Measurements from ENCODE around the gene RPRD1B.
"Not testable (repeated sequence)": the region's sequence is repeated elsewhere in the genome, so short reads cannot be mapped to it uniquely, and the experiment has no call there.

The RPRD1B gene

GRCh38 chr20:38073307-38074071, 39.9 kb downstream of the RPRD1B start:
- peak in 1 of 3 donors; percentile 26 for DNase-seq (ENCODE audit: low read depth in 3 of 3)

GRCh38 chr20:38075161-38075998, 41.8 kb downstream of the RPRD1B start:
- DNase-seq (ENCODE audit: low read depth in 3 of 3): no peak

DNA sequence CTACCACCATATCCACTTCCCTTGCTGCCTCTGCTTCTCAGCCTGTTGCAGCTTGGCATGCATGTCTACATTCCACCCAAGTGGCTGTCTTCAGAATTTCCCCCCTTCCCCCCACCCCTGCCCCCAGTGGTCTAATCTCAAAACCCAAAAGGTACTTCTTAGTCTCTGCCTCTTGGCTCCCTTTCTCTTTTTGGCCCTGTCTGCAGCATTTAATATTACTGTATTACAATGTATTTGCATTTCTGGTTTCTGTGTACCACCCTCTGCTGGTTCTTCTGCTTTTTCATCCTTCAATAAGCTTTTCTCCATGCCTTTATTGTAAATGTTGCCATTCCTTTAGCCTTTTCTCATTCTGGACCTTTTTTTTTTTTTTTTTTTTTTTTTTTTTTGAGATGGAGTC, 43.0 kb downstream of the RPRD1B start:
- DNase-seq (ENCODE audit: low read depth in 3 of 3): no peak

DNA sequence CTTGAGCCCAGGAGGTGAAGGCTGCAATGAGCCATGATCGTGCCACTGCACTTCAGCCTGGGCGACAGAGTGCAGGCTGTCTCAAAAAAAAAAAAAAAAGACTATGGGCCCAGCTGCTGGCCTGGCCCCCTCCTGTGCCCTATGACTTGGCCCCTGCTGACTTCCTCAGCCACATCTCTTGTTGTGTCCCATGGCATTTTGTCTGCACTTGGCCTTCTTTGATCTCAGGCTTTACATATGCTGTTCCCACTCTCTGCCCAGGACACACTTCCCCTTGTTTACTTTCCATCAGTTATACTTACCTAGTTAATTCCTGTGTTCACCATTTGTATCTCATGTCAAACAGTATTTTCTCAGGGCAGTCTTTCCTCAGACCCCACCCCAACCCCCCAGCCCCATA, 44.5 kb downstream of the RPRD1B start:
- no peak for DNase-seq (ENCODE audit: low read depth in 3 of 3)

GRCh38 chr20:38079353-38079752, 45.8 kb downstream of the RPRD1B start:
- DNase-seq (ENCODE audit: low read depth in 3 of 3): no peak

- DNase-seq (ENCODE audit: low read depth in 3 of 3): no peak
Measured at GRCh38 chr20:38081575-38081974, 48.0 kb downstream of the RPRD1B start.

DNA sequence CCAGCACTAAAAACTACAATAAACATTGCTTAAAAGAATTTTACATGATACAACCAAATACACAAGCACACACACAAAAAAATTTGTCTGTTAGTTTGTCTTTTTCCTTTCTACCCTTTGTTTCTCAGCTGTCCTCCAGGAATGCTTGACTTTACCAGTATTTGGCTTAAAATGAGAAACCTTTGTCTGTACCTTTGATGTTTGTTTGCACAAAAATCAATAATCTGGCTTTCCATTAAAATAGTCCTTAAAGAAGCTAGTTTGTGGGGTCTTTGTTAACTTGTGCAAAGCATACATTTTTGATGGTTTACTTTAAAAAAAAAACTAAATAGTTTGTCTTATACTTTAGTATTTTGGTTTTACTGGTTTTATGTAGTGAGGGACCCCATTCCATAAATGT, 49.3 kb downstream of the RPRD1B start:
- no peak for DNase-seq (ENCODE audit: low read depth in 3 of 3)

GRCh38 chr20:38083338-38084048, 49.9 kb downstream of the RPRD1B start:
- no peak for DNase-seq (ENCODE audit: low read depth in 3 of 3)

- DNase-seq (ENCODE audit: low read depth in 3 of 3): no peak
Measured at GRCh38 chr20:38084425-38084951, 50.9 kb downstream of the RPRD1B start.

DNA sequence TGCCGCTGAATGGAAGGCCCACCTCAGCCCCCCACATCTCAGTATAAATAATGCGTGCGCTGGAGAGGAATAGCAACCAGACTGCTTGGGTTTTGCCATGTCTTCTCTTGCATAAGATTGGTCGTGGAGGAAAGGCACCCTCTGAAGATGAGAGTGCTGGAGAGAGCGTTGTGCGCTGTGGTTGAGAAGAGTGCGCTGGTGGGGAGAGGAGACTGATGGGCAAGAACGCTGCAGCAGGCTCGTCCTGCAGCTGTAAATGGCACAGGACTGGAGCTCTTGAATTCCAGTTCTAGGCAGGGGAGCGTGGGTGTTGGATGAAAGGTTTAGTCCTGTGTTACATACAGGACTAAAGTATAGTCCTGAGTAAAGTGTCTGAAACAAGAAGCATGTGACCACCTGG, 51.5 kb downstream of the RPRD1B start:
- no peak for DNase-seq (ENCODE audit: low read depth in 3 of 3)

DNA sequence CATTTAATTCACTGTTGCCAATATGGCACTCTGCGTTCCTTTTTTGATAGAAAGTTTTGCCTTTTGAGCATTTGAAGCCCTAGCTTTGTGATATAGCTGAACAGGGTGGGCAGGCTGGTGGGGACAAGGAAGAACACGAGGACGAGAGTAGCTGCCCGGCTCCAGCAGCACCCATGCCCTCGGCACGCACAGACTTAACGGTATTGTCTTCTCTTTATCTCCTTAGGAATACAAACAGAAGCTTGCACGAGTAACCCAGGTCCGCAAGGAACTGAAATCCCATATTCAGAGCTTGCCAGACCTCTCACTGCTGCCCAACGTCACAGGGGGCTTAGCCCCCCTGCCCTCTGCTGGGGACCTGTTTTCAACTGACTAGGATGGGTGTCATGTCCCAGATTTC, 56.0 kb downstream of the RPRD1B start:
- no peak for DNase-seq (ENCODE audit: low read depth in 3 of 3)

DNA sequence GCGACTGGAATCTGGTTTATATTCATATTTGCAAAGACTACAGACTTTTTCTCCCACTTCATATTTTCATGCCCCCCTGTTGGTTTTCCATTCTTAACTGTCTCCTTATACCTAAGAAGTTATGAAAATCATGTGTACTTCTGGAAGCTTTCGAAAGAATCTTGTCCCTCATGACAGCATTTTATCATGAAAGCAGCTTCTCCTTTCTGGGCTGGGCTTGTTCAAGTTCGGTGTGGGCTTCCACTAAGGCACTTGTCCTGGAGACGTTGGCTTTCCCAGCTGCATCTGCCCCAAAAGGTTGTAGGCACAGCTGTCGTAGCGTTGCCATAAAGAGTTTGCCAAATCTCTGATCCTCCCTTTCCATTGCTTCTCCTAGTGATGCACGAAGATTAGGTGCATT, 56.5 kb downstream of the RPRD1B start:
- DNase-seq (ENCODE audit: low read depth in 3 of 3): no peak

DNA sequence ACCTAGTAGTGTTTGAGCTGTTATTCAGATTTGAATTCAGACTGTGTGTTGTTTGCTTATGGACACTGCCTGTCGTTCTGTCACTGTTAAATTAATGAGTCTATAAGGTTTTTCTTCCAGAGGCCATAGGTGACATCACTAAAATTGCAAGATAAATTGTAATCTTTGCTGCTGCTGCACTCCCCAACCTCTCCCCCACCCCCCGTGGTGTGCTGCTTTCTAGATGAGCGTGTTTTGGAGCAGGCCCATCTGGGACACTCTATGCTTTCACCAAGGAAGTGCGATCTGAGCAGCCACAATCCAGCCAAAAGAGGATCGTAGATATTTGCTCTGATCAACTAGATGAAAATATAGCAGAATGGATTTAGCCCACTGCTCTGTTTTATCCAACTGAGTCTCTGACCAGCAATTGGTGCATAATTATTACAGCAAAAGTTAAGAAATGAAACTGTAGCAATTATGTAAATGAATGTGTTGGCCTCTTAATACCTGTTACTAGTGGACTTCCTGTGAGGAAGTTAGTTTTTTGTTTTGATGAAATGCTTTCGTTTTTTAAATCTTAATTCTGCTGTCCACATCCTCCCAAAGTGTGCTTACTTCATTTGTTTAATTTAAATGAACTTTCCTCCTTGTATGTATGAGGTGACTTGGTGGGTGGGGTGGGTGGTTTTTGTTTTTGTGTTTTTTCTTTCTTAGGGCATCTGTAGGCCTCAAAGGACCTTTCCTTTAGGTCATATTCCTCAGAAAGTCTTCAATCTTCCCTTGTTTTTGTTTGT, 58.1 kb downstream of the RPRD1B start:
- DNase-seq (ENCODE audit: low read depth in 3 of 3): no peak

DNA sequence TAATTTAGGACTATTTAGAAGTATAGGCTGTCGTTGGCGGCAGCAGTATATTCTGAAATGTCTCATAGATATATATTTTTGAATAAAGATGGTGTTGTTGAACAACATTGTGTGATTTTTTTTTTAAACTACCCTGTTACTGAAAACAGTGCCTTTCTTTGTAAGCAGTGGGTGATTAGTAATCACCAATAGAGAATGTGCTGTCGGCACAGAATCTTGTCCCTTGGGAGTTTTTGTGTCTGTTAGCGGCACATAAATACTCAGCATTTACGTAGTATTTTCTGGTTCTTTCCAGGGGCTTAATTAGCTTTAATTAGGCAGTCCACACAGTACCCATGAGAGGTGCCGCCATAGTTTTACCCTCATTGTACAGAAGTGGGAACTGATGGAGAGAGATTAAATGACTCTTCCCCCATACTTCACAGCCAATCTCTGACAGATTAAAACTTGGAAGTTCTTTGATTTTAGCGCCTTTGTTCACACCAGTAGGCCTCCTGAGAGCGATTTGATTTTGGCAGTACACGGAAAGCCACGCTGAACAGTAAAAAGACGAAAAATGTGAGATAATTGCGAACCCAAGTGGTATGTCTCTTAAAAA, 58.8 kb downstream of the RPRD1B start:
- no peak for DNase-seq (ENCODE audit: low read depth in 3 of 3)

GRCh38 chr20:38092915-38093314, 59.4 kb downstream of the RPRD1B start:
- DNase-seq (ENCODE audit: low read depth in 3 of 3): no peak

GRCh38 chr20:38093641-38094077, 60.1 kb downstream of the RPRD1B start:
- DNase-seq (ENCODE audit: low read depth in 3 of 3): no peak

DNA sequence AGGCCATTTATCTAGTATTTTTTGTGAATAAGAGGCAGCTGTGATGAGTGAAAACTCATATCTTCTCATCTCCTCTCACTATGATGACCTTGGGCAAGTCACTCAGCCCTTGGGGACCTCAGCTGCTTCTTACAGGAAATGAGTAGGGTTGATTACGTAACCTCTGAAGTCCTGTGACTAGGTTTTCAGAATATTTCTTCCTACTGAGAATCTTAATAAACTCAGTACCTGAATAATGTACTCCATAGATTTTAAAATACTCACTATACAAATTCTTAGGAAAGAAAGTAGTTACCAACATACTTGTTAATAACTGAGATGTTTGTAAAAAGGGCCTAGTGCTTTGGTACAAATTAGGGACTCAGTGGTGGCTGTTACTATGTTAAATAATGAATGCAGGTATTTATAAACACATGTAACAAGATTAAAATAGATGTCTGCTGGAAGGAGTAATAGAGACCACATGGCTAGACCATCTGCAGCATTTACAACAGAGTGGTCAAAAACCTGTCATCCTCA, 60.9 kb downstream of the RPRD1B start:
- DNase-seq (ENCODE audit: low read depth in 3 of 3): peak in 1 of 3 donors; percentile 17

DNA sequence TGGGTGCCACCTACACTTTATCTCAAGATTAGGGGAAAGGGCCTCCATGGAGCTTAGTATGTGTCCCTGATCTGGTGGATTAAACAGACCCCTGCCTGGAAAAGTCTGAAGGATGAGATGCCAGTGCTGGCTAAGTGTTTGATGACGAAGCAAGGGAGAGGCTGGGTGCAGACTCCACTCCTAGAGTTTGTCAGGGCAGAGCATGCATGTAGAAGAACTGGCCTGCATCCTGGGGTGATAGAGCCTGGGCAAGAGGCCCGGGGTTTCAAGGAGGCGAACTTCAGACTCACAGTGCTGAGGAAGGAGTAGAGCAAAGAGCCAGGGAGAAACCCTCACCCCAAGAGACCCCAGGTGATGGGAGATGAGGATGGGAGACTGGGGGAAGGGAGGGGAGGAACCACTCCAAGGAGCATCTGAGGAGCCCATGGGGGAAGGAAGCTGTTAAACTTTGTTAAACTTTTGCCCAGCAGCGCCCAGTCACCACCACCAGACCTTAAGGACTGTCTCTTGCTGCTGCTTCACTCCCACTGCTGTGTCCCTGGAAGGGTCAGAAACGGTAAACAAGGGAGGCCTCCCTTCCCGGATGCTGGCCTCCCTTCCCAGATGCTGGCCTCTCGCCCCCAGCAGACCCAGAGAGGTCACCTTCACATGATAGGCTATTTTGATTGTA, 61.6 kb downstream of the RPRD1B start:
- DNase-seq (ENCODE audit: low read depth in 3 of 3): no peak

- DNase-seq (ENCODE audit: low read depth in 3 of 3): no peak
Measured at GRCh38 chr20:38098952-38099351, 65.4 kb downstream of the RPRD1B start.

DNA sequence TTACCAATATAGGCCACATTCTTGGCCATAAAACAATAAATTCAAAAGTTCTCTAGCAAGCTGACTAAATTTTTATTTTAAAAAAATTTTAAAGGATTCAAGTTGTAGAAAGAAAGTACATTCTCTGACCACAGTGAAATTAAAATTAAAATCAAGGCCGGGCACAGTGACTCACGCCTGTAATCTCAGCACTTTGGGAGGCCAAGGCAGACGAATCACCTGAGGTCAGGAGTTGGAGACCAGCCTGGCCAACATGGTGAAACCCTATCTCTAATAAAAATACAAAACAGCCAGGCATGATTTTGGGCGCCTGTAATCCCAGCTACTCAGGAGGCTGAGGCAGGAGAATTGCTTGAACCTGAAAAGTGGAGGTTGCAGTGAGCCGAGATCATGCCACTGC, 68.7 kb downstream of the RPRD1B start:
- DNase-seq (ENCODE audit: low read depth in 3 of 3): not testable (repeated sequence)

Data from stimulated activated CD4-positive, alpha-beta T cell treated with anti-CD3 and anti-CD28 coated beads, TNF-alpha, amount 100 ng/mL, for 48 hours (primary cell).